Cardiac muscle cell (in vitro differentiated cells and primary cell): ENCODE data around the gene SH3RF3. TPM values are rescaled to one million over a fixed set of nuclear protein-coding genes. Genes with fewer than 3 reads are reported as not detected.

Experiments used
- DNase-seq, 2 donors: peaks; one replicate each; pipeline versions ENCODE4 v3.0.0 to v3.0.0-alpha.2; 2010 to 2017; ENCODE audit warnings: low read depth in 1 of 2, low spot score in 1 of 2
- H3K27ac ChIP-seq: fragments of 200-600 bp; sonication (generic); 2 replicates; pipeline ENCODE4 v1.5.1; 2016
- H3K27me3 ChIP-seq: fragments of 200-600 bp; sonication (generic); 2 replicates; pipeline ENCODE4 v1.6.0; 2016; ENCODE audit warnings: control low read depth
- H3K36me3 ChIP-seq: fragments of 200-600 bp; sonication (generic); 2 replicates; pipeline ENCODE4 v1.5.1; 2016; ENCODE audit warnings: control low read depth
- H3K4me1 ChIP-seq: fragments of 200-600 bp; sonication (generic); 2 replicates; pipeline ENCODE4 v1.8.1; 2017; ENCODE audit warnings: low read depth, mild to moderate bottlenecking, mixed run types
- H3K4me3 ChIP-seq: fragments of 200-600 bp; sonication (generic); 2 replicates; pipeline ENCODE4 v1.5.1; 2016; ENCODE audit warnings: mild to moderate bottlenecking
- H3K9me3 ChIP-seq: fragments of 200-600 bp; sonication (generic); 2 replicates; pipeline ENCODE4 v1.5.1; 2017; ENCODE audit warnings: low read depth, mild to moderate bottlenecking, control low read depth
- polyA plus RNA-seq: library from polyadenylated mRNA; unstranded; fragments of >200 nt; fragmentation: Nextera tagmentation; extraction: Ambion mirVana; gene quantifications from 2 replicates; pipeline ENCODE4 v1.2.1, GENCODE V29; 2016
- total RNA-seq: library from RNA; depleted of rRNA; stranded (reverse); fragments of >200 nt; gene quantifications from 2 replicates; pipeline ENCODE4 v1.2.3, GENCODE V29; 2016
- TF ChIP-seq, protein P1 (sequence below): IDR thresholded peaks from 2 replicates; pipeline ENCODE4 v1.5.1; 2012; ENCODE audit warnings: low read depth, mild to moderate bottlenecking, low read length

Gene SH3RF3
- total and polyA plus RNA-seq, 2 experiments from 2014 or later: 1.2 to 1.7 TPM

DNA sequence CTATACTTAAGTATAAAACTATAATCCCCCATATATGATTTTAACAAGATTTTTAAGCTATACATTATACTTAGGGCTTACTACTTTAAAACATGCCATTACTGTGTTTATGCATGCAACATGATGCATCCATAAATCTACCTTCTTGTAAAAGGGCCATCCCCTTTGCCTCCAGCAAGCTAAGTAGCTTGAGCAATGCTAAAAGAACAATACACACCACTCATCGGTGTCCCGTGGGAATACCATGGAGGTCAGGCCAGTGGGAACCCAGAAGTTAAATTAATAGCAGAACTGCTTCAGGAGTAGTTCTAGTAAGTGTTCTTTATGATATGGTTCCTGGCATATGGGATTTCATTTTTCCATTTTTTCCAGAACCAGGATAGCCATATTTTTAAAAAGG, 37.8 kb downstream of the SH3RF3 start:
- no peaks in the 10 kb centered on the region for H3K27me3 ChIP-seq
- no peaks in the 10 kb centered on the region for H3K9me3 ChIP-seq
- no peaks in the 10 kb centered on the region for H3K36me3 ChIP-seq
- peak in 1 of 2 donors; percentile 84 for DNase-seq
- H3K4me1 ChIP-seq: no peaks in the 10 kb centered on the region
- H3K4me3 ChIP-seq: no peak overlapping the region
- no peak overlapping the region for H3K27ac ChIP-seq
- TF ChIP-seq, protein P1, sequence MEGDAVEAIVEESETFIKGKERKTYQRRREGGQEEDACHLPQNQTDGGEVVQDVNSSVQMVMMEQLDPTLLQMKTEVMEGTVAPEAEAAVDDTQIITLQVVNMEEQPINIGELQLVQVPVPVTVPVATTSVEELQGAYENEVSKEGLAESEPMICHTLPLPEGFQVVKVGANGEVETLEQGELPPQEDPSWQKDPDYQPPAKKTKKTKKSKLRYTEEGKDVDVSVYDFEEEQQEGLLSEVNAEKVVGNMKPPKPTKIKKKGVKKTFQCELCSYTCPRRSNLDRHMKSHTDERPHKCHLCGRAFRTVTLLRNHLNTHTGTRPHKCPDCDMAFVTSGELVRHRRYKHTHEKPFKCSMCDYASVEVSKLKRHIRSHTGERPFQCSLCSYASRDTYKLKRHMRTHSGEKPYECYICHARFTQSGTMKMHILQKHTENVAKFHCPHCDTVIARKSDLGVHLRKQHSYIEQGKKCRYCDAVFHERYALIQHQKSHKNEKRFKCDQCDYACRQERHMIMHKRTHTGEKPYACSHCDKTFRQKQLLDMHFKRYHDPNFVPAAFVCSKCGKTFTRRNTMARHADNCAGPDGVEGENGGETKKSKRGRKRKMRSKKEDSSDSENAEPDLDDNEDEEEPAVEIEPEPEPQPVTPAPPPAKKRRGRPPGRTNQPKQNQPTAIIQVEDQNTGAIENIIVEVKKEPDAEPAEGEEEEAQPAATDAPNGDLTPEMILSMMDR: no peak

DNA sequence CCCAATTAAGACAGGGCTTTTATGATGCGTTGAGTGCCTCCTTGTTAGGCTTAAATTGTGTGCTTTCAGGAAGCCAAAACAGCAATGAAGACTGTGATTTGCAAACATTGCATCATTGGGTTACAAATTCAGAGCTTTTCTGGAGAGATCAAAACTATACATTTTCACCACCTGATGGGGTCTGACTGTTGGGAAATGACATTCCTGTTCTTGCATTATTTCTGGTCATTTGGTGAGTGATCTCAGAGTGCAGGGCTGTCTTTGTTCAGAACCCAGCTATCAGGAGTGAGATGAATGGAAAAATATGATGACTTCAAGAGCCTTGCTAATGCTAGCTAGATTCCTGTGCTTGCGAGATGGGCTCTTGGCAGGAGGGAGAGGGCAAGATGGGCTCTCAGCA, 39.1 kb downstream of the SH3RF3 start:
- H3K36me3 ChIP-seq: no peaks in the 10 kb centered on the region
- TF ChIP-seq, protein P1: no peak
- H3K27me3 ChIP-seq: no peaks in the 10 kb centered on the region
- no peaks in the 10 kb centered on the region for H3K9me3 ChIP-seq
- peaks cover 4% of the 10 kb centered on the region for H3K4me1 ChIP-seq
- peak in 1 of 2 donors; percentile 44 for DNase-seq
- H3K27ac ChIP-seq: no peak overlapping the region
- H3K4me3 ChIP-seq: no peak overlapping the region

DNA sequence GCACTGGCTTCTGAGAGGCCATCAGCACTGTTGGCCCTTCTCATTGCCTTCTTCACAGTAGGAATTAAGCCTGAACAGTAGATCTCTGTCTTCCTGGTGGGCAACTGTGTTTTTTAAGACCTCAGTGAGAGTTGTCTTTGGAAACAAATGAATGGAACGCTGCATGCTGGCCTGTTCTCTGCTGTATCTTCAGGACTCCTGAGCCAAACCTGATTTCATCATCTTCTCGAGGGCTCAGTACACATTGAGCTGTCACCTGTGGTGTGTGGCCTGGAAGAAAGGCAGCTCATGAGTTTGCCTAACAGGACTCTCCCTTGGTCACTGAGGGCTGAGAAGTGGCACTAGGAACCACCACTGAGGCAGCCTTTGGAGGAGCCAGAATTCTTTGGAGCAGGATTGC, 39.7 kb downstream of the SH3RF3 start:
- TF ChIP-seq, protein P1: no peak
- no peak overlapping the region for H3K27ac ChIP-seq
- H3K27me3 ChIP-seq: no peaks in the 10 kb centered on the region
- H3K4me3 ChIP-seq: no peak overlapping the region
- peaks cover 5% of the 10 kb centered on the region for H3K4me1 ChIP-seq
- no peaks in the 10 kb centered on the region for H3K9me3 ChIP-seq
- DNase-seq: peak in 1 of 2 donors; percentile 31
- H3K36me3 ChIP-seq: no peaks in the 10 kb centered on the region

DNA sequence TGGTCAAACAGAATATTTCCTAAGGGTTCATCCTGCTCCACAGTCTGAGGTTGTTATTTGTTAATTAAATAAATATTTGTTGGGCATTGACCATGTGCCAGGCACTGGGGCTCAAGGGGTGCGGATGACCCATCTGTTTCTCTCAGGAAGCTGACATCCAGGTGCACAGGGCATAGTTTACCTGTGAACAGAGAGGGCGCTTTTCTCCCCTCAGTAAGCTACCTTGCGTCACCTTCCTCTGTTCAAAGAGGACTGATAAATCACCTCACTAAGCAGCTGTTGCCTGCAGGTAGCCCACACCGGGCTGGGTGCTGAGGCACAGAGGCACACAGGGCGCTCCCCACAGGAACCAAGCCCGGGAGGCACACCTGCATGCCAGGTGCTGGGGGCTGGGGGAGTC, 41.6 kb downstream of the SH3RF3 start:
- TF ChIP-seq, protein P1: no peak
- H3K9me3 ChIP-seq: no peaks in the 10 kb centered on the region
- no peak for DNase-seq
- no peak overlapping the region for H3K4me3 ChIP-seq
- no peaks in the 10 kb centered on the region for H3K36me3 ChIP-seq
- no peak overlapping the region for H3K27ac ChIP-seq
- no peaks in the 10 kb centered on the region for H3K27me3 ChIP-seq
- H3K4me1 ChIP-seq: peaks cover 5% of the 10 kb centered on the region

DNA sequence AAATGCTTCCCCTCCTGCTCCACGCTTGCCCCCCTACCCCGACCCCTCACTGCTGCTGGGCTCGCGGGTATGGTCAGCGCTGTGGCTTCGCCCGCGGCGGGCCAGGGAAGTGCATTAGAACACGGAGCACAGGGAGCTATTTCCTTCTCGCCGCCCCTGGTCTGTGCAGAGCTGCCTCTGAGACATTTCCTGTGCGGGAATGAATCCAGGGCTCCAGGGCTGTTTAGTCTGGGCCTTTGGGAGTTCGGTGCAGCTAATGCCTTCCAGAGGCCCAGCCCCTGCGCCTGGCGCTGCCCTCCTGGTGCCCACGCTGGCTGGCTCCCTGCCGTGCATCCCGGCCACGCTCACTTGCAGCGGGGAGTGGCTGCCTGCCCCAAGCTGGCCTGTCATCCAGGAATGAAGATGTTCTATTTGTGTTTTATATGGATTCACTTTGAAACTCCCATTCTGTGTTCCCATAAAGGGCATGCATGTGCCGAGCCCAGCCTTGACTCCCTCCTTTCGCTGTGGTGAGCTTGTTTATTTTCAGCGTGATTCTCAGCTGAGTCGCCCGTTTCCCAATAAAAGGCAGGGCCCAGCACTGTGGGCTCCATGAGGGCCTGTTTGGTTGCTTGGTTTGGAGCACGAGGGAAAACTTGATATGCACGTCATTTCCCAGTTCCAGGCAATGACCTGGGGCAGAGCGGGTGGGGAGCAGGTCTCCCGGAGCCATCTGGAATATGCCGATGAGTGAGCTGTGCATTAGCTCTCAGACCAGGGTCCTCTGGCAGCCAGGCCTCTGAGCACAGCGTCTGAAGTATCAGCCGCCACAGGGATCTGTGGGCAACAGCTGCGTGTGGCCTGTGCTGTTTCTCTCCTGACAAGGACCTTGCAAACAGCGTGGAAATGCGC, 42.7 kb downstream of the SH3RF3 start:
- Histone ChIP-seq H3K27me3 (no peaks in the 10 kb centered on the region), H3K4me1 (peaks cover 5% of the 10 kb centered on the region), H3K27ac (no peak overlapping the region), H3K36me3 (no peaks in the 10 kb centered on the region), H3K4me3 (no peak overlapping the region), H3K9me3 (no peaks in the 10 kb centered on the region)
- TF ChIP-seq, protein P1: peak; percentile 31
- DNase-seq: peak; percentile 38 to 90
